KOPT-K1 (cell line): ENCODE measurements around the gene FUT9.

Source experiments
- H3K27ac ChIP-seq: fragments of 200-600 bp; sonication (generic); 2 replicates; pipeline ENCODE4 v1.5.1; 2016; ENCODE audit warnings: antibody characterized with exemption, mild to moderate bottlenecking, low read depth, low read length; ENCODE audit not compliant: poor library complexity, severe bottlenecking
- H3K36me3 ChIP-seq: fragments of 200-600 bp; sonication (generic); 2 replicates; pipeline ENCODE4 v1.5.1; 2017; ENCODE audit warnings: antibody characterized with exemption, mild to moderate bottlenecking, low read length, moderate library complexity; ENCODE audit not compliant: insufficient read depth
- H3K9me3 ChIP-seq: fragments of 200-600 bp; sonication (generic); 2 replicates; pipeline ENCODE4 v1.5.1; 2017; ENCODE audit warnings: antibody characterized with exemption, low read length, mild to moderate bottlenecking; ENCODE audit not compliant: insufficient read depth, poor library complexity, severe bottlenecking

The FUT9 gene

DNA sequence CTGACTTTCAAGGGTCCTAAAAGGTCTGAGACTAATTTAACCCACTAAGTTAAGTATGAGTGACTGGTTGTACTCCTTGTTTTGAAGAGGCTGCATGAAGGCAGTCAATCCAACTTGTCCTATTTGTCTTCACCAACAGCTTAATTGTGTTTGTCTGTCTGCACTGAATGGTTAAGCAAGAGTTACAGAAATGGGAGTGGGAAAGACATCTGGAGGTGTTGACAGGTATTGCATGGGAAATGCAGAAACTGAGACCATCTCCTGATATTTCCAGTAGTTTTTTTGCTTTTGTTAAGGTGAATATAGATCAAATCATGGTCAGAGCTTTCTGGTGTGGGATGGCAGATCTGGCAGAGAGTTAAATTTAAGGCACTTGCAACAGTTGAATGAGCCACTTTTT, 6.5 kb downstream of the FUT9 start:
- H3K36me3 ChIP-seq: no peaks in the 10 kb centered on the region
- H3K9me3 ChIP-seq: no peaks in the 10 kb centered on the region
- no peak overlapping the region for H3K27ac ChIP-seq

DNA sequence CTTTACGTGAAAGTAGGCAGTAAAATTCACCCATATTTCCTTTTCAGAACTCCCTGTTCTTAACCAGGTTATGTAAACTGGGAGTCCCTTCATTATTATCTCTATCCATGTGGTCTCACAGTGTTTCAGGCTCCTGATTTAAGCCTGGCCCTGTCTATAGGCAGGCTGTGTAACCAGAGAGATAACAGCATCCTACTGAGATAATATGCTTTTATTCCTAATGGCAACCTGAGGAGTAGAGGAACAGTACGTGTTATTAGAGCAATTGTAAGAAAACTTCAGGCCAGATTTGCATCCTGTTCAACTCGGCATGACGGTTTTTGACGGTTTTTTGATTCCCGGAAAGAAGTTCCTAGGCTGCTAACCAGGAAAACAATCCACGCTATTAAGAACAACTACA, 16.9 kb downstream of the FUT9 start:
- Histone ChIP-seq H3K27ac (no peak overlapping the region), H3K9me3 (no peaks in the 10 kb centered on the region), H3K36me3 (no peaks in the 10 kb centered on the region)

DNA sequence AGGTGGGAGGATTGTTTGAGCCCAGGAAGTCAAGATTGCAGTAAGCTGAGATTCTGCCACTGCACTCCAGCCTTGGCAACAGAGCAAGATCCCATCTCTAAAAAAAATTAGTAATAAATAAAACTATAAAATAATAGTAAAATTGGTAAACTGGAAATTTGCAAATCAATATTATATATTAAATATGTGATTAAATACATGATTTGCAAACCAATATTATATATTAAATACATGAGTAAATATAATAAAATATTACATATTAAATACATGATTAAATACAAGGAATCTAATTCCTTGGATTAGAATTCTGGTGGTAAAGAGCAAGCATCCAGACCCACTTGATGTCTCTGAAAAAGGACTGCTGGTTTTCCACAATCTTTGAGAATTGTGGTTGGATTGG, 35.8 kb downstream of the FUT9 start:
- Histone ChIP-seq H3K27ac (no peak overlapping the region), H3K36me3 (no peaks in the 10 kb centered on the region), H3K9me3 (no peaks in the 10 kb centered on the region)

DNA sequence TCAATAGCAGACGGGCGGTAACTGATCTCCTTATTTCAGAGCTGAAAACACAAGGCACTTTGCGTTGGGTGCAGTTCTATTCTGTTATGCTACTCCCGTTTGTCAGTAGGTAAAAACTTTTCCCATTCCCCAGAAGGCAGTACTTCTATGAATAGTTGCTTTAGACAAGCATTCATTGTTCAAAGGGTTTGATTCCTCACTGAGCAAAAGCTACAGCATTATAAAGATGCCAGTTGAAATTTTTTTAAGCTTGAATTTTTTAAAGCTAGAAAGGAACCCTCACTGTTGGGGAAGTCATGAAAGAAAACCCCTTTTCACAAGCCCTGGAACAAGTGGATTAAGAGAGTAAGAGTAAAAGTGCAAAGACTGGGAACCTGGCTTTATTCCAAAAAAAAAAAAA, 42.3 kb downstream of the FUT9 start:
- H3K36me3 ChIP-seq: no peaks in the 10 kb centered on the region
- no peaks in the 10 kb centered on the region for H3K9me3 ChIP-seq
- H3K27ac ChIP-seq: no peak overlapping the region

DNA sequence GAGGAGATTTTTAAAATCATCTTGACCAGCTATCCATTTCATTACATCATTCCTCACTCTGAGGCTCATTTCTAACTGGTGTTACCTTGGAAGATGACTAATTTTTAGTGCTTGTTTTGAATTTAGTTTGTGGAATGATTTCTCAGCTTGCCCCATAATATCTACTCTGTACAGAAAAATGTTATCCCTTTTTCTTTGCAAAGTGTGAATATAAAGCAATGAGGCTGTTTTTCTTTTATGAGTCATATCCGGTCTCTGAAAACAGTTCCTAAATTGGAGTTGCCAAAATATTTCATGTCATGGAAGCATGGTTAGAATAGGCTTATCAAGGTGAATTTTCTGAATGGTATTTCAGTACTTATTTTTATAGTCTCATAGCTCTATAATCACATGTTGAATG, 43.8 kb downstream of the FUT9 start:
- no peaks in the 10 kb centered on the region for H3K9me3 ChIP-seq
- no peak overlapping the region for H3K27ac ChIP-seq
- no peaks in the 10 kb centered on the region for H3K36me3 ChIP-seq

DNA sequence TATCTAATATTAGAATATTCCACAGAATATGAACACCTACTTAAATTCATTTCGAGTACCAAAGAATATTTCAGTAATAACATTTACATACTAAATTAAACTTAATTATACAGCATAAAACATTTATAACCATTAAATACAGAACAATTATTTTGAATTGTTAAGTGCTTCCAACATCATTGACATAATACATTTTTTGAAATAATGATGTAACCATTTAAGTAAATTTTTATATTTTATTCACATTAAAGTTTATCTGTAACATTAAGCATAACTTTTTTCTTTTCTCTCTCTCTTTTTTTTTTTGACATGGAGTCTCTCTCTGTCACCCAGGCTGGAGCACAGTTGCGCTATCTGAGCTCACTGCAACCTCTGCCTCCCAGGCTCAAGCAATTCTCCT, 44.5 kb downstream of the FUT9 start:
- H3K27ac ChIP-seq: no peak overlapping the region

DNA sequence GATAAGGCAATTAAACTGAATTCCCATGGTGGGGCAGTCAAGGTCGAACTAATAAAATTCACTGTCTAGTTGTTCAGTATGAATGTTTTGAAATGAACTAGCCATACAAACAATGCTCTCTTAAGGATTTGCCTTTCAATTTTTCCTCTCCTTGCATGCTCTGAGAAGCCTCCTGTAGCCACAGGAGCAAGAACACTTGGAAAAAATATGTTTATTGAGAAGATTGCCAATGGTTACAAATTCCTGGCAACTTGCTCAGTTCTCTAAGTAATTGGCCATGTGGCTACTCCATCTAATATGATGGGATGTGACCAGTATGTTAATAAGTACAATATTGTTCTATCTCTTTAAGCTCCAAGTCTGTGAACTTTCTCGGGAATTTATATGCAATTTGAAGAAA, 49.4 kb downstream of the FUT9 start:
- Histone ChIP-seq H3K9me3 (no peaks in the 10 kb centered on the region), H3K27ac (no peak overlapping the region), H3K36me3 (no peaks in the 10 kb centered on the region)

More for the DNA sequence above, 44.5 kb downstream of the FUT9 start:
- no peaks in the 10 kb centered on the region for H3K36me3 ChIP-seq
- no peaks in the 10 kb centered on the region for H3K9me3 ChIP-seq

DNA sequence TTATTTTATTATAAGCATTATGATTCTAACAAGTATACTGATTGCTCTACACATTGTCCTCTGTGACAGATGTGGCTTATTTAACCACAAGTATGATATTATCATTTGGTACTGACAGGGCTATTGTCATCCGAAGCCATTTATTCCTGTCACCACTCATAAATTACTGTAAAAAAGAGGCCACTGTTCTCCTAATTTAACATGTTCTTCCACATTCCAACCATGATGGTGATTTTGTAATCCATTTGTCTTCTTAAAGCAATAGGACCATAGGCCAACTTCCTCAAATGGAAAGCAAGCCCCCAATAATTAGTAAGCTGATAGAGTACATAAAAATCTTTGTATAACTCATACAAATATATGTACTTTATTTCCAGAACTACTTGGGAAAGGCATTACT, 50.6 kb downstream of the FUT9 start:
- no peaks in the 10 kb centered on the region for H3K36me3 ChIP-seq
- H3K27ac ChIP-seq: no peak overlapping the region
- H3K9me3 ChIP-seq: no peaks in the 10 kb centered on the region

DNA sequence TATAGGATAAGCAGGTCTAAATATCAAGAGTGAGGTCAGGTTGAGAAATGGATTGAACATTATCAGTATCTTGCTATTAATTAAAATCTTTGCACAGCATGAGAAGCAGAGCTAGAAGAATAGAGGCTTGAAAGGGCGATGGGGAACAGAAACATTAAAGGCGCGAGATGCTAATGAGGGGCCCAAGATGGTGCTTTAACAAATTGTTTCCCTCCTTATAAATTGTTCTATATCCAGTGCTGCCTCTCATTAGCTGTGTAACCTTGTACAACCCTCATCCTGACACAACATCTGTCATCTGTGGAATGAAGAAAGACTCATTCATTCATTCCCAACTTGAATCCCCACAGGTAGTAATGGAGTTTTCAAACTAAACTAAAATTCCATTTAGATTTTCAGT, 57.8 kb downstream of the FUT9 start:
- Histone ChIP-seq H3K36me3 (no peaks in the 10 kb centered on the region), H3K27ac (no peak overlapping the region), H3K9me3 (no peaks in the 10 kb centered on the region)

DNA sequence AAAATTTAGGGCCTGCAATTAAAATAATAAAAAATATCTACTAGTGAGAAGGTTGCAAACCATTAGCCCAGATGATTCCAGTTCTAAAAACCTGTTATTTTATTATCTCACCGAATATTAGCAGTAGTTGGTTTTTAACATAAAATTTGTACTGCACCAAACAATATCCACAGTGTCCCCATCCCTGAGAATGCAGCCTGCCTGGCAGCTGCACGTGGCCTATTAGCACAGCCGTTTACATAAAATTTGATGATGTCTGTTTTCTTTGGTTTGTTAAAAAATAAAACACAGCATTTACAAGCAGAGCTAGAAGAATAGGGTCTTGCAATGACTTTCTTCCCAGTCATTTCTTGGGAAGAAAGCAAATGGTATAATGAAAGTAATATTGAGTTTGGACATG, 58.2 kb downstream of the FUT9 start:
- H3K9me3 ChIP-seq: no peaks in the 10 kb centered on the region
- H3K36me3 ChIP-seq: no peaks in the 10 kb centered on the region
- no peak overlapping the region for H3K27ac ChIP-seq

DNA sequence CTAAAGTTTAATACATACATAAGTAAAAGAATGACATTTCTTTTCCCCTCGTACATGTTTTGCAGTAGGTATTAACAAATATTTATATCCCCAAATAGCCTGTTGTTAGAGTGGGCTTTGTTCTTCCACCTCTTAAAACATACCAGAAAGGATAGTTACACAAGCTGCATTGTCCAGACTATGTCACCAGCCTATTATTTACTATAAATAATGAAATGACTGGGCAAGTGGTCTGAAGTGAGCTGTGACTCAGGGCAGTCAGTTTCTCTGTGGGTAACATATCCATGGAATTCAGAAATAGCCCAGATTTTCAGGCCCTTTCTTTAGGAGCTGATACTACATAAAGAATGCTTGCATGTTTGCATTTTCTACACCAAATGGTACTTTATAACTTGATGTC, 60.1 kb downstream of the FUT9 start:
- H3K36me3 ChIP-seq: no peaks in the 10 kb centered on the region

DNA sequence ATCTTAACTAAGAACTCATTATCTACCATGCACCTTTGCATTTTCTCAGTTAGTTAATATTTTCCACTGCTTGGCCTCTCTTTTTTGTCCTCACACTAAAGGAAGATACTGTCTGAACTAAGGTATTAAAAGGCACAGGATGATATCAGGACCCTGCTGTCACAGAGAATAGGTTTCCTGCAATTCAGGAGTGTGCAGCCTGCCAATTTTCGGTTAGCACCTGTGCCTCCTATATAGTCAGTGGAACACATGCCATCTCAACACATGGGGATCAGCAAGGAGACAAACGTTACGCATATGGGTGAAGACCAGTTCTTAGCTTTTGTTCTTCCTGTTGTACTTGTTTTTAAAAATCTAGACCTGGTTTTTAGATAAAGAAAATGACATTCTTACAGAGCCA, 71.0 kb downstream of the FUT9 start:
- no peak overlapping the region for H3K27ac ChIP-seq
- no peaks in the 10 kb centered on the region for H3K36me3 ChIP-seq
- no peaks in the 10 kb centered on the region for H3K9me3 ChIP-seq

More for the DNA sequence above, 60.1 kb downstream of the FUT9 start:
- H3K9me3 ChIP-seq: no peaks in the 10 kb centered on the region
- H3K27ac ChIP-seq: no peak overlapping the region

DNA sequence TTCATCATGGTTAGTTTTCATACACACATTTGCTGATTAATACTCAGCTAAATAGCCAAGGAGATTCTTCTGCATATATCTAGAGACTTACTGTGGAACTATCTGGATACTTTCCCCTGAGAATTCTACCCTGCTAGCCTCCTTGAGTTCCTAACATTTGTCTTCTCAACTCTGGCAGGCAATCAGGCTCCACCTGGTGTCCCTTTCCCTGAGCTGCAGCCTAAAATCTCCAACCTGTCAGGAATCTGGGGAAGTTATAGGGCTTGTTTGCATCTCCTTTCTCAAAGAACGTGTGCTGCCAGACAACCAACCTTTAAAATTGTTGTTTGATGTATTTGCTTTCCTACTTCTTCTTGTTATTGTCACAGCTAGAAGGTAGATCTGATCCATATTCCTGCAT, 73.4 kb downstream of the FUT9 start:
- Histone ChIP-seq H3K9me3 (no peaks in the 10 kb centered on the region), H3K36me3 (no peaks in the 10 kb centered on the region), H3K27ac (no peak overlapping the region)

DNA sequence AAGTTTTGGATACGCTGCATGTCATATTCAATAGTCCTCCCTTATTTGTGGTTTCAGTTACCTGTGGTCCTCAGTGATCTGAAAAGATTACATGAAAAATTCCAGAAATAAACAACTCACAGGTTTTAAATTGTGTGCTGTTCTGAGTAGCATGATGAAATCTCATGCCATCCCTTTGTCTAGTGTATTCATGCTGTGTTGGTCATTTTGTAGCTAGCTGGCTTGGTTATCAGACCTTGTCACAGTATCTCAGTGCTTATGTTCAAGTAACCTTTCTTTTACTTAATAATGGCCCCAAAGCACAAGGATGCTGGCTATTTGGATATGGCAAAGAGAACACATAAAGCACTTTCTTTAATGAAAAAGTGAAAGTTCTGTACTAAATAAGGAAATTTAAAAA, 78.3 kb downstream of the FUT9 start:
- no peaks in the 10 kb centered on the region for H3K36me3 ChIP-seq

DNA sequence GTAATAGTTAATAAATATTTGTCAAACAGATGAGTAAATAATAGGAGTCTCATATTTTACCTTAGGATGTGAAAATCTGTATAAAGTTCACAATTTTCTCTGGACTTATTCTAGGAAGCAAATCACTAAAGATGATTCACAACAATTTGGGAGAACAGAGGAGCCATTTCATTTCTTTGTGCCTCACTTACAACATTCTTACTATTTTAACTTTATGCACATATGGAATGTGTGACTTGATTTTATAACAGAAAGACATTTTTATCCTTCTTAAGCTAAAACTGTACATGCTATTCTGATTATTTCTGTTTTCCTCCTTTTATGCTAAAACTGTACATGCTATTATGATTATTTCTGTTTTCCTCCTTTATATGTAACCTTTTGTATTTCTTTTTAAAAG, 83.3 kb downstream of the FUT9 start:
- no peaks in the 10 kb centered on the region for H3K36me3 ChIP-seq
- H3K9me3 ChIP-seq: no peaks in the 10 kb centered on the region
- no peak overlapping the region for H3K27ac ChIP-seq

More for the DNA sequence above, 78.3 kb downstream of the FUT9 start:
- no peak overlapping the region for H3K27ac ChIP-seq
- H3K9me3 ChIP-seq: no peaks in the 10 kb centered on the region

DNA sequence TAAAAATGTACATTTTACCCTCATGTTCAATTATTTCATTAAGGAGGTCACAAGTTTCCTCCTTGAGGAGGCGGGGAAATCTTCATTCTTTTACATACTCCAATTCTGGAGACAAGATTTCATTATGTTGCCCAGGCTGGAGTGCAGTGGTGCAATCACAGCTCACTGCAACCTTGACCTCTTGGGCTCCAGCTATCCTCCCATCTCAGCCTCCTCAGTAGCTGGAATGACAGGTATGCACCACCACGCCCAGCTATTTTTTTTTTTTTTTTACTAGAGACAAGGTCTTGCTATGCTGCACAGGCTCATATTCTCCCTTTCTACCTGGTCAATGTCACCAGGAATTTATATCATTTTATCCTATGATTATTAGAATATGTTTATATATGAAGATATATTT, 85.8 kb downstream of the FUT9 start:
- no peaks in the 10 kb centered on the region for H3K36me3 ChIP-seq
- no peaks in the 10 kb centered on the region for H3K9me3 ChIP-seq
- H3K27ac ChIP-seq: no peak overlapping the region

DNA sequence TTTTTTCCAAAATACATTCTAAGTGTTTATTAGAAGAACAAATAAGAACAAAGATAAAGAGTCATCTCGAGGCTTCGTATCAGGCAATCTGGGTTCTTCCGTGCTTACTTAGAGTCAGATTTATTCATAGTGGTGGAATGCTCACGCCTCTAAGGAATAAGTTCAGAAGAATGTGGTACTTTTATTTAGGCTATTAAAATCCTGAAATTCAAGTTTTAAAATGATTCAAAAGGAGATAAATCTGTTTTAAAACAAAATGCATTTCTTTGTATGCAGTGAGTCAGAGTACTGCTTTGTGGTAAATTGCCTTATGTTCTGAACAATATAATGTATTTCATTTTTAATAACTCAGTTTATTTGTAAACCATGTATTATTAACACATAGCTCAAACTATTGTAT, 89.1 kb downstream of the FUT9 start:
- Histone ChIP-seq H3K27ac (no peak overlapping the region), H3K36me3 (no peaks in the 10 kb centered on the region), H3K9me3 (no peaks in the 10 kb centered on the region)
